GM12865 (cell line): Measurements from ENCODE around the gene MYH4.

ENCODE experiments used
- DNase-seq: peaks from one replicate; pipeline ENCODE4 v3.0.0; 2010; ENCODE audit warnings: low read depth
- H3K4me3 ChIP-seq: 2 replicates; pipeline ENCODE4 v1.5.1; 2011; ENCODE audit warnings: mild to moderate bottlenecking, low read depth, low read length, control low read depth
- TF ChIP-seq, protein P1 (sequence below): IDR thresholded peaks from 2 replicates; pipeline ENCODE4 v1.5.1; 2011; ENCODE audit warnings: low read length, control low read depth, low read depth, inconsistent platforms; ENCODE audit not compliant: insufficient read depth; ENCODE audit errors: missing control alignments

MYH4 gene

DNA sequence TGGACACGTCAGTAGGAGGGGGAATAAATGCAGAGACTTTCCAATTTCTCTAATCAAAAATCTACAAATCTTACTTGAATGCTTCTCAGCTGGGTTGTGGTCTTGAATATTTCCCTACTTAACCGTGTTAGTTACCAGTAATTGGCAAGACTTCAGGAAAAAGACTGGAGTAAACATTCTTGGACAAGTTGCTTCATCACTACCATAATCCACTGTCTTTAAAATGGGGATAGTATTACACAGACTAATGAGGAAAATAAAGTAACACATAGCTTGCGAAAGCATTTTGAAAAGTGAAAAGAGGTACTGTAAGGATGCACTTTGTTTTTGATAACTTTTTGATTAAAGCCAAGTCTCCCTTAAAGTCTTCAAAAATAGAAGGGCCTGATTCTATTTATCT, 30.6 kb upstream of the MYH4 start:
- TF ChIP-seq, protein P1, sequence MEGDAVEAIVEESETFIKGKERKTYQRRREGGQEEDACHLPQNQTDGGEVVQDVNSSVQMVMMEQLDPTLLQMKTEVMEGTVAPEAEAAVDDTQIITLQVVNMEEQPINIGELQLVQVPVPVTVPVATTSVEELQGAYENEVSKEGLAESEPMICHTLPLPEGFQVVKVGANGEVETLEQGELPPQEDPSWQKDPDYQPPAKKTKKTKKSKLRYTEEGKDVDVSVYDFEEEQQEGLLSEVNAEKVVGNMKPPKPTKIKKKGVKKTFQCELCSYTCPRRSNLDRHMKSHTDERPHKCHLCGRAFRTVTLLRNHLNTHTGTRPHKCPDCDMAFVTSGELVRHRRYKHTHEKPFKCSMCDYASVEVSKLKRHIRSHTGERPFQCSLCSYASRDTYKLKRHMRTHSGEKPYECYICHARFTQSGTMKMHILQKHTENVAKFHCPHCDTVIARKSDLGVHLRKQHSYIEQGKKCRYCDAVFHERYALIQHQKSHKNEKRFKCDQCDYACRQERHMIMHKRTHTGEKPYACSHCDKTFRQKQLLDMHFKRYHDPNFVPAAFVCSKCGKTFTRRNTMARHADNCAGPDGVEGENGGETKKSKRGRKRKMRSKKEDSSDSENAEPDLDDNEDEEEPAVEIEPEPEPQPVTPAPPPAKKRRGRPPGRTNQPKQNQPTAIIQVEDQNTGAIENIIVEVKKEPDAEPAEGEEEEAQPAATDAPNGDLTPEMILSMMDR: no peak
- no peak overlapping the region for H3K4me3 ChIP-seq
- no peak for DNase-seq

- H3K4me3 ChIP-seq: no peak overlapping the region
- TF ChIP-seq, protein P1: no peak
- no peak for DNase-seq
These were observed 22.6 kb upstream of the MYH4 start for GRCh38 chr17:10492004-10492403.

GRCh38 chr17:10482252-10482651, 12.9 kb upstream of the MYH4 start:
- TF ChIP-seq, protein P1: no peak

DNA sequence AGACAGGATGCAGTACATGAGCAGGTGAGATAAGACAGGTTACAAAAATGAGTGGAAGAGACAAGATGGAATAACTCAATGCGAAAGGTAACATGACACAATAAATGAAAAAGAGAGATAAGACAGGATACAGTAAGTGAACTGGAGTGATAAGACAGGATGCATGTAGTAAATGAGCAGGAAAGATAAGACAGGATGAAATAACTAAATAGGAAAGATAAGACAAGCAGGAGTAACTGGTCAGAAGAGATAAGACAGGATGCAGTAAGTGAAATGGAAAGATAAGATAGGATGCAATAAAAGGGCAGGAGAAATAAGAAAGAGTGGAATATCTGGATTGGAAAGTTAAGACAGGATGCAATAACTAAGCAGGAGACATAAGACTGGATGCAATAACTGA, 8.3 kb upstream of the MYH4 start:
- no peak overlapping the region for H3K4me3 ChIP-seq
- no peak for DNase-seq
- TF ChIP-seq, protein P1: no peak

More at GRCh38 chr17:10482252-10482651, 12.9 kb upstream of the MYH4 start:
- H3K4me3 ChIP-seq: no peak overlapping the region
- DNase-seq: no peak

GRCh38 chr17:10474536-10474935, 5.2 kb upstream of the MYH4 start:
- H3K4me3 ChIP-seq: no peak overlapping the region
- TF ChIP-seq, protein P1: no peak
- no peak for DNase-seq

GRCh38 chr17:10471858-10472257, 2.5 kb upstream of the MYH4 start:
- no peak for DNase-seq
- H3K4me3 ChIP-seq: no peak overlapping the region
- TF ChIP-seq, protein P1: no peak

DNA sequence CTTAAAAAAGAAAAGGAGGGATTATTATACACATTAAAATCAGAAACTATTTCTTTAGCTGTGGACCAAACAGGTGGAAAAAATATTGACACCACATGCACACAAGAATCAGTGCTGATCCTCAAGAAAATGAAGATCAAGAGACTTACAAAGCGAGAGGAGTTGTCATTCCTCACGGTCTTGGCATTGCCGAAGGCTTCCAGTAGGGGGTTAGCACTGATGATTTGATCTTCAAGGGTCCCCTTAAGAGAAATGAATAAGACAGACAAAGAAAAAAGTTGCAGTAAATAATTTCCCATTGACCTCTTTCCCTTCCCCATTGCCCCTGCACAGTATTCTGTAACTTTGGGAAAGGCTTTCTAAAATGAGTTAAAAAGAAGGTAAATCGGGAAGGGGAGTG, 6.0 kb downstream of the MYH4 start:
- no peak for DNase-seq
- TF ChIP-seq, protein P1: no peak
- no peak overlapping the region for H3K4me3 ChIP-seq
